T-cell (primary cell): Measurements from ENCODE around the gene JAKMIP1. TPM values are rescaled to one million over a fixed set of nuclear protein-coding genes. Genes with fewer than 3 reads are reported as not detected.

Experiments used
- ATAC-seq, 4 experiments: fragments of 200-7000 bp in 3 of 4; fragments of 150-1000 bp in 1 of 4; cut with Tn5 transposase; replicated peaks in 1 of 4; 1 replicate in 3 of 4; 2 replicates in 1 of 4; pipeline ENCODE4 v1.10.0; 2021; ENCODE audit warnings: moderate library complexity in 3 of 4, mild to moderate bottlenecking in 2 of 4, moderate number of reproducible peaks in 1 of 4
- CTCF ChIA-PET, 2 donors: fragments of 300-600 bp; sonication (Branson Sonifier 250); formaldehyde crosslinking; loops; one replicate each; lab custom pipeline; 2022; ENCODE audit warnings: antibody characterized with exemption in 2 of 2; lab: Charles Lee
- POLR2A ChIA-PET, 2 donors: fragments of 300-600 bp; sonication (Branson Sonifier 250); formaldehyde crosslinking; loops; one replicate each; lab custom pipeline; 2022; ENCODE audit warnings: antibody characterized with exemption in 2 of 2; lab: Charles Lee
- DNase-seq, 35 experiments: peaks; one replicate each; pipeline versions ENCODE4 v3.0.0 to v3.0.0-alpha.2; 2013 to 2023
- H3K27ac ChIP-seq: one replicate; pipeline ENCODE4 v1.5.1; 2013; ENCODE audit warnings: low read length
- H3K27me3 ChIP-seq, 2 experiments: replicated peaks in 1 of 2; 1 replicate in 1 of 2; 2 replicates in 1 of 2; pipeline versions ENCODE4 v1.6.1 to v1.7.0; 2013; ENCODE audit warnings: low read length in 1 of 2, mixed read lengths in 1 of 2; ENCODE audit not compliant: control insufficient read depth in 2 of 2, insufficient read depth in 2 of 2; ENCODE audit errors: extremely low read depth in 1 of 2
- H3K36me3 ChIP-seq, 2 donors: 1 replicate in 1 of 2; 2 replicates in 1 of 2; pipeline versions ENCODE4 v1.6.1 to v1.7.0; 2013; ENCODE audit warnings: low read length in 1 of 2; ENCODE audit not compliant: control insufficient read depth in 2 of 2, insufficient read depth in 1 of 2; ENCODE audit errors: extremely low read depth in 1 of 2
- H3K4me1 ChIP-seq, 2 experiments: 1 replicate in 1 of 2; 2 replicates in 1 of 2; pipeline versions ENCODE4 v1.6.1 to v1.7.0; 2013; ENCODE audit warnings: low read length in 2 of 2, mixed read lengths in 1 of 2; ENCODE audit not compliant: insufficient read depth in 2 of 2, control insufficient read depth in 1 of 2; ENCODE audit errors: extremely low read depth in 1 of 2
- H3K4me3 ChIP-seq, 2 donors: 1 replicate in 1 of 2; 2 replicates in 1 of 2; pipeline versions ENCODE4 v1.5.1 to v1.7.0; 2013; ENCODE audit warnings: mild to moderate bottlenecking in 2 of 2, low read length in 1 of 2, moderate library complexity in 1 of 2; ENCODE audit not compliant: control insufficient read depth in 1 of 2; ENCODE audit errors: extremely low read depth in 1 of 2
- H3K9me3 ChIP-seq: 2 replicates; pipeline ENCODE4 v1.7.0; 2013
- H3K27ac Mint-ChIP-seq, 2 donors: one replicate each; pipeline ENCODE4 v1.8.0; 2020 to 2021; ENCODE audit warnings: mild to moderate bottlenecking in 2 of 2, mixed read lengths in 2 of 2
- H3K27me3 Mint-ChIP-seq, 2 donors: one replicate each; pipeline ENCODE4 v1.8.0; 2021 to 2022; ENCODE audit warnings: mixed read lengths in 2 of 2
- H3K36me3 Mint-ChIP-seq: one replicate; pipeline ENCODE4 v1.8.0; 2021; ENCODE audit warnings: mixed read lengths
- H3K4me1 Mint-ChIP-seq, 3 donors: one replicate each; pipeline ENCODE4 v1.8.0; 2020 to 2022; ENCODE audit warnings: mixed read lengths in 3 of 3, mild to moderate bottlenecking in 1 of 3
- H3K4me3 Mint-ChIP-seq, 3 donors: one replicate each; pipeline ENCODE4 v1.8.0; 2020 to 2022; ENCODE audit warnings: mild to moderate bottlenecking in 3 of 3, mixed read lengths in 3 of 3, moderate library complexity in 3 of 3
- H3K9me3 Mint-ChIP-seq, 3 donors: one replicate each; pipeline ENCODE4 v1.8.0; 2020 to 2022; ENCODE audit warnings: mixed read lengths in 3 of 3
- WGBS: methylation state at CpG from one replicate; pipeline ENCODE4 v1.1.5; 2013; ENCODE audit warnings: missing lambda C conversion rate; ENCODE audit not compliant: insufficient coverage; 5-methylcytosine and 5-hydroxymethylcytosine counted together
- total RNA-seq, 35 experiments: library from RNA in 6 of 35; stranded (reverse) in 6 of 35; fragments of 120-200 nt in 1 of 35; gene quantifications; one replicate each; pipeline versions ENCODE4 v1.2.1 to v1.2.4 and lab custom pipeline; 2013 to 2026

The JAKMIP1 gene
- total RNA-seq, 5 donors from 2014 or later (not counting 1 experiment from before 2014, with no cell fraction given) = 3.5 to 14.0 (median 6.1) TPM

DNA sequence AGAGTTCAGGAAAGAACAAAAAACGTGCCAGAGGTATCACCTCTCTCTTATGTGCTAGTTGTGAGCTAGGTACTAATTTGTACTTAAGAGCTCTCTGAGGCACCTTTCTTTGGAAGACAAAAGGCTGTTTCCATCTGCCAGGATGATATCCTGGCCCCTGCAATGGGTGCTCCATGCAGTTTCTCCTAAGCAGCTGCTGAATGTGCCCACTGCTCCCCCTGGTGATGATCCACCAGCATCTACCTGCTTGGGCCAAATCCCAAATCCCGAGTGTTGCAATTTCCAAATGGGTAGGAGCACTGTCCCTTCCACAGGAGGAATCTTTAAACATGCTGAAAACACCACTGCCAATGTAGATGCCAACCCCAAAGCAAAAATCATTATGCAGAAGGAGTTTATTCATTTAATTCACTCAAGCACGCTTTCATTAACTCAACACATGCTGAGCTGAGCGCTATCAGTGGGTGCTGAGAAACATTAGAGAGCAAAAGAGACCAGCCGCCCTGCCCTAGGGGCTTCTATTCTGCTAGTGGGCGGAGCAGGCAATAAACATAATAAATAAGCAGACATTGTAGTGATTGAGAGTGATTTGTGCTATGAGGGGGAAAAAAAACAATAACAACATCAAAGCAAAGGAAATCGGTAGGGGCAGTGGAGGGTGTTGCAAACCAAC lies 112.5 kb downstream of the JAKMIP1 start:
- H3K27ac ChIP-seq = no peak overlapping the region
- Mint-ChIP-seq H3K36me3 (peaks cover 6% of the 10 kb centered on the region), H3K4me3 (no peak overlapping the region), H3K27ac (no peak overlapping the region), H3K9me3 (peaks cover 0 to 5% (median 0%) of the 10 kb centered on the region in 3 donors), H3K4me1 (peaks cover 0 to 13% (median 11%) of the 10 kb centered on the region in 3 donors), H3K27me3 (peaks cover 0 to 4% of the 10 kb centered on the region in 2 donors)
- H3K4me3 ChIP-seq = no peak overlapping the region
- ATAC-seq (no peak), DNase-seq (no peak)
- 67% methylated on average over 1 of the region's 7 CpGs for WGBS
- H3K27me3 ChIP-seq = no peaks in the 10 kb centered on the region
- peaks cover 0 to 13% of the 10 kb centered on the region in 2 experiments for H3K4me1 ChIP-seq
- ChIA-PET CTCF (interaction anchor here (0.6 kb wide), 2 partner anchors 15 to 358 kb away, joined by 3 to 5 read pairs; no protein-coding TSS in a partner anchor), POLR2A (no interaction called here)
- H3K36me3 ChIP-seq = peaks cover 0 to 3% of the 10 kb centered on the region in 2 donors
- no peaks in the 10 kb centered on the region for H3K9me3 ChIP-seq

DNA sequence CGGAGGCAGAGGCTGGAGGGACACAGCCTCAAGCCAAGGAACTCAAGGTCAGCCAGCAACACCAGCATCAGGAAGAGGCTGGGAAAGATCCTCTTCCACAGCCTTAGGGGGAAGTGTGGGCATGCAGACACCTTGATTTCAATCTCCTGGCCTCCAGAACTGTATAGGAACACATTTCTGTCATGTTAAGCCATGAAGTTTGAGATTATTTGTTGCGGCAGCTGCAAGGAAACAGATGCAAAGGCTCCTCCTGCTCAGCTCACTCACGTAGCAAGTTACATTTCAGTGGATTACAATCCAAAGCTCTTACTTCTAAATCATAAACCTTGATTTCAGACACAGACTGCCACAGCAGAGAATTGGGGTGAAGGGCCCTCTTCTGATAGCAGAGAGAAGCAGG lies 113.5 kb downstream of the JAKMIP1 start:
- Histone ChIP-seq H3K27ac (no peak overlapping the region), H3K9me3 (no peaks in the 10 kb centered on the region), H3K4me3 (no peak overlapping the region), H3K4me1 (peaks cover 0 to 6% of the 10 kb centered on the region in 2 experiments), H3K27me3 (no peaks in the 10 kb centered on the region), H3K36me3 (peaks cover 0 to 3% of the 10 kb centered on the region in 2 donors)
- Mint-ChIP-seq H3K4me3 (no peak overlapping the region), H3K9me3 (peaks cover 0 to 5% (median 0%) of the 10 kb centered on the region in 3 donors), H3K27me3 (peaks cover 0 to 4% of the 10 kb centered on the region in 2 donors), H3K27ac (no peak overlapping the region), H3K36me3 (peaks cover 6% of the 10 kb centered on the region), H3K4me1 (peaks cover 0 to 7% (median 6%) of the 10 kb centered on the region in 3 donors)
- ATAC-seq (no peak), DNase-seq (no peak)
- WGBS = 100% methylated on average over 2 of the region's 3 CpGs
- CTCF ChIA-PET = no interaction called here
- POLR2A ChIA-PET = no interaction called here

DNA sequence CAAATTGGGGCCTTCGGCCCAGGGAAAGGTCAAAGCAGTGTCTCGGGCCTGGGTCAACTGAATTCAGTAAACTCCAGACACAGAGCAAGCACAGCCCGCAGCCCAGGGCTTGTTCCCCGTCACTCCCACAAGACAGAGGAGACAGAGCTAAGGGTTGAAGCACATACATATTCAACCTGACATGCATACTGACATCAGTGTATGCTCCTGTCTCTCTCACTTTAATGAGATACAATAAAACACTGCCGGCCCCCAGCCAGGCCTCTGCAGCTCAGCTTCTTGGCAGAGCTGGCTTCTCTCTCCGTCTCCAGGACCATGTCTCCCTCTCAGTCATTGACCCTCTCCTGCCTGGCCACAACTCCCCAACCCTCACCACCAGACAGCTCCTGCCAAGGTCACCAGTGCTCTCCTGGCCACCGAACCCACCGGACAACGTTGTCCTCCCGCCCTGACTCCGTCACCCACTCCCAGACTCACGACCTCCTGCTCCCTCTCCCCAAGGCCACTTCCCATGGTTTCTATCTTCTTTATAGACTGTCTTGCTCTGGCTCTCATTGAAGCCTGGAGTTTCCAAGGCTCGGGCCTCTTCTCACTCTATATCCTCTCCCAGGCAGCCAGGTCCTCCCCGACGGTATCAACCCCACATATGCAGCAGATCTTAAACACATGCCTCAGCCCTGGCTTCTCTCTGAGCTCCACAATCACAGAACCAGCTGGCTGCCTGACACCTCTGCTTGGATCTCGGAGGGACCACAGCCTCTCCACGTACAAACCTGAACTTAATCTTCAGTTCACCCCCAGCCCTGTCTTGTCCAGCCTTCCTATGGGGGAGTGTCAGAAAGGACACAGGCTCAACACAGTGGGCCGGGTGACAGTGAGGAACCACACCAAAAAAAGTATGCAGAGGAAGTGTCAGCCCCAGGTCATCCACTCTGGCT lies 114.4 kb downstream of the JAKMIP1 start:
- H3K4me1 Mint-ChIP-seq = no peaks in the 10 kb centered on the region
- Histone ChIP-seq H3K27me3 (no peaks in the 10 kb centered on the region), H3K4me3 (no peak overlapping the region), H3K4me1 (no peaks in the 10 kb centered on the region), H3K9me3 (no peaks in the 10 kb centered on the region), H3K36me3 (peaks cover 0 to 10% of the 10 kb centered on the region in 2 donors), H3K27ac (no peak overlapping the region)
- H3K36me3 Mint-ChIP-seq = peaks cover 6% of the 10 kb centered on the region
- peaks cover 0 to 4% of the 10 kb centered on the region in 2 donors for H3K27me3 Mint-ChIP-seq
- ChIA-PET POLR2A (no interaction called here), CTCF (no interaction called here)
- no peak for DNase-seq
- no peak overlapping the region for H3K27ac Mint-ChIP-seq
- H3K9me3 Mint-ChIP-seq = peaks cover 0 to 6% (median 0%) of the 10 kb centered on the region in 3 donors
- no peak overlapping the region for H3K4me3 Mint-ChIP-seq
- peak in 1 of 4 experiments; percentile 23 for ATAC-seq
- 91% methylated on average over 16 of the region's 18 CpGs for WGBS

DNA sequence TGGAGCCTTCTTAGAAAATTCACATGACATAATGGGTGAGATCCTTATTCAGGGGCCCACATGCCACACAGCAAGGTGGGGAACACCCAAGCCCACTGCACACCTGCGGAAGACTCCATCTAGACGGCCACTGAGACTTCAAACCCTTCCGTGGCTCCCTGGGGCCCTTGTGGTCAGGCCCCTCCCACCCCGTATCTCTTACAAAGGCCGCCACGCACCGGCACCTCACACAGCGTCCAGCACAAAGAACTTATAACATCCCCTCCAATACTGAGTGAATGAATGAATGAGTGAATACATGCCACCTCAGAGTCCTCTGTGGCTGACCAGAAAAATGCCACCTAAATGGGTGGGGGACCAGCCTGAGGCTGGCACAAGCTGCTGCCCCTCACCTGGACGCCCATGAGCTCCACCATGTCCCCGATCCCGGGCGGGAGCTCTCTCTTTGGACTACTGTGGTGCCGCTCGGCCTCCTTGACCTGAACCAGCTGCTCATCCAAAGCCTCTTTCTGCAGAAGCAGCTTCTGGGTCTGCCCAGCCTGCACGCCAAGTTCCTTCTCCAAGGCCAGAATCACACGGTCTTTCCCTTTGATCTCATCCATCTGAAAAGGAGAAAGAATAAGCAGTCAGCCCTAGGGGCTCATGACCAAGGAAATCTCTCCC lies 115.2 kb downstream of the JAKMIP1 start:
- CTCF ChIA-PET = no interaction called here
- Mint-ChIP-seq H3K4me1 (no peaks in the 10 kb centered on the region), H3K4me3 (no peak overlapping the region), H3K27ac (no peak overlapping the region), H3K36me3 (peaks cover 12% of the 10 kb centered on the region), H3K27me3 (peaks cover 0 to 4% of the 10 kb centered on the region in 2 donors), H3K9me3 (peaks cover 0 to 3% (median 0%) of the 10 kb centered on the region in 3 donors)
- POLR2A ChIA-PET = no interaction called here
- no peaks in the 10 kb centered on the region for H3K4me1 ChIP-seq
- H3K27me3 ChIP-seq = no peaks in the 10 kb centered on the region
- ATAC-seq (no peak), DNase-seq (no peak)
- H3K27ac ChIP-seq = no peak overlapping the region
- 88% methylated on average over 8 of the region's 16 CpGs for WGBS
- H3K9me3 ChIP-seq = no peaks in the 10 kb centered on the region
- H3K36me3 ChIP-seq = peaks cover 0 to 16% of the 10 kb centered on the region in 2 donors
- H3K4me3 ChIP-seq = no peak overlapping the region

DNA sequence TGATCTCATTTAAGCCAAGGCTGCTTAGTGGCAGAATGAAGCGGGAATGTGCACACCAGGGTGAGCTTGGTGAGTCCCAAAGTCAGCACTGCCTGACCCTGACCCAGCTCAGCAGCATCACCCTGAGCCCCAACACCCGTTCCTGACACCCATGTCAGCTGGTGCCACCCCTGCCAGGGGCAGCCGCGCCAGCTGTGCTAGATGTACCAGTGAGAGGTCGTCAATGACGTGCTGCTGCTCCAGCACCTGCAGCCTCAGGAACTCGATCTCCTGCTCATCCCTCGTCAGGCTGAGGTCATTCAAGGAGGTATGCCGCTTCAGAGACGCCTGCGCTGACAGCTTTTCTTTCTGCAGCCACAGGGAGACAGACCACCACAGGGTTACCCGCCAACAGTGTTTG lies 120.4 kb downstream of the JAKMIP1 start:
- DNase-seq (no peak), ATAC-seq (no peak)
- WGBS = 96% methylated on average over 10 of the region's 12 CpGs
- Histone ChIP-seq H3K4me1 (no peaks in the 10 kb centered on the region), H3K4me3 (no peak overlapping the region), H3K27ac (no peak overlapping the region), H3K9me3 (no peaks in the 10 kb centered on the region), H3K36me3 (peaks cover 0 to 23% of the 10 kb centered on the region in 2 donors), H3K27me3 (no peaks in the 10 kb centered on the region)
- Mint-ChIP-seq H3K27me3 (no peaks in the 10 kb centered on the region), H3K27ac (no peak overlapping the region), H3K36me3 (peaks cover 11% of the 10 kb centered on the region), H3K9me3 (peaks cover 0 to 3% (median 0%) of the 10 kb centered on the region in 3 donors), H3K4me1 (no peaks in the 10 kb centered on the region), H3K4me3 (no peak overlapping the region)
- POLR2A ChIA-PET = no interaction called here
- CTCF ChIA-PET = no interaction called here

DNA sequence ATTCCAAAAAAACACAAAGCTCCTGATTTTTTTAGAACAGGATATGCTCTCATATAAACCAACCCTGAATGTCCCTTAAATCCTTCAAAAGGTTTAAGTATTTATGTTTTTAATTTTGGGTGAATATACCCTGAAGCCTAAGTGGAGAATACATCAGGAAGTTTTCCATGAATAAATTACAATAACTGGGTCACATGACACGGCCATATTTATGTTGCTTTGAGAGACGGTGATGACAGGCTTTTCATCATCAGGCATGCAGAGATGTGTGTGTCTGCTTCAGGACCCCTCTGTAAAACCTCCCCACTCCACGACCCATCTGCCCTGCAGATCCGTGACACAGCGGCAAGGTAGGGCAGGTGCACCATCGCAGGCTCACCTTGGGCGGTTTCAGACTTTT lies 121.8 kb downstream of the JAKMIP1 start:
- no peaks in the 10 kb centered on the region for H3K4me1 Mint-ChIP-seq
- H3K36me3 ChIP-seq = peaks cover 0 to 23% of the 10 kb centered on the region in 2 donors
- H3K9me3 Mint-ChIP-seq = peaks cover 0 to 3% (median 0%) of the 10 kb centered on the region in 3 donors
- POLR2A ChIA-PET = no interaction called here
- ATAC-seq (no peak), DNase-seq (no peak)
- CTCF ChIA-PET = no interaction called here
- no peaks in the 10 kb centered on the region for H3K27me3 ChIP-seq
- H3K4me1 ChIP-seq = no peaks in the 10 kb centered on the region
- no peaks in the 10 kb centered on the region for H3K27me3 Mint-ChIP-seq
- H3K36me3 Mint-ChIP-seq = peaks cover 11% of the 10 kb centered on the region
- H3K27ac ChIP-seq = no peak overlapping the region
- no peak overlapping the region for H3K4me3 ChIP-seq
- WGBS = 92% methylated on average over 7 of the region's 7 CpGs
- H3K4me3 Mint-ChIP-seq = no peak overlapping the region
- H3K9me3 ChIP-seq = no peaks in the 10 kb centered on the region
- H3K27ac Mint-ChIP-seq = no peak overlapping the region
